Endothelial cell of umbilical vein (primary cell): ENCODE data around the gene TRPM8. TPM values are rescaled to one million over a fixed set of nuclear protein-coding genes. Genes with fewer than 3 reads are reported as not detected.
A peak's percentile ranks its signal among the peaks of the same experiment; 100 is the strongest.

ENCODE experiments used
- Bru-seq: library from RNA; stranded (reverse); fragments of 400-500 nt; gene quantifications from one replicate; lab custom pipeline; 2021; lab: Mats Ljungman, UMichigan
- BruChase-seq, 2 experiments: library from RNA; stranded (reverse); fragments of 400-500 nt; gene quantifications; one replicate each; lab custom pipeline; 2021; lab: Mats Ljungman, UMichigan
- BruUV-seq: library from RNA; stranded (reverse); fragments of 400-500 nt; replicated peaks from 2 replicates; lab custom pipeline; 2021; lab: Mats Ljungman, UMichigan
- CTCF ChIA-PET: fragments of 300-600, 350-600 bp; sonication (Branson Sonifier 250); formaldehyde crosslinking; loops from one replicate; lab custom pipeline; 2021; ENCODE audit warnings: antibody characterized with exemption, inconsistent platforms; lab: Charles Lee
- POLR2A ChIA-PET: fragments of 300-600, 350-600 bp; sonication (Branson Sonifier 250); formaldehyde crosslinking; loops from one replicate; lab custom pipeline; 2021; ENCODE audit warnings: antibody characterized with exemption, inconsistent platforms; lab: Charles Lee
- DNase-seq: peaks from one replicate; pipeline ENCODE4 v3.0.0-alpha.2; 2011; ENCODE audit warnings: low read depth, low spot score
- FAIRE-seq: peaks from 2 replicates; lab custom pipeline; 2011; peaks lifted over from hg19 to GRCh38; lab: Jason Lieb, UNC
- H2AFZ ChIP-seq: 2 replicates; pipeline ENCODE4 v1.6.0; 2012; ENCODE audit warnings: low read depth, low read length, control low read depth, inconsistent platforms
- H3K27ac ChIP-seq: 2 replicates; pipeline ENCODE4 v1.5.1; 2011; ENCODE audit warnings: low read depth, mild to moderate bottlenecking, control low read depth, low read length, moderate library complexity; ENCODE audit not compliant: insufficient read depth
- H3K27me3 ChIP-seq, 2 experiments: 2 replicates each; pipeline versions ENCODE4 v1.6.0 to v1.6.1; 2011; ENCODE audit warnings: low read length in 2 of 2, mixed read lengths in 1 of 2; ENCODE audit not compliant: control insufficient read depth in 2 of 2, insufficient read depth in 2 of 2
- H3K36me3 ChIP-seq, 2 experiments: 2 replicates in 1 of 2; 3 replicates in 1 of 2; pipeline ENCODE4 v1.5.1; 2011; ENCODE audit warnings: low read length in 2 of 2, mild to moderate bottlenecking in 1 of 2, moderate library complexity in 1 of 2; ENCODE audit not compliant: control insufficient read depth in 2 of 2, insufficient read depth in 2 of 2; ENCODE audit errors: extremely low read depth in 1 of 2
- H3K4me1 ChIP-seq: 3 replicates; pipeline ENCODE4 v1.5.1; 2011; ENCODE audit warnings: mild to moderate bottlenecking, low read length; ENCODE audit not compliant: control insufficient read depth, insufficient read depth; ENCODE audit errors: extremely low read depth
- H3K4me2 ChIP-seq: 2 replicates; pipeline ENCODE4 v1.6.1; 2011; ENCODE audit warnings: low read length, control low read depth, mixed read lengths; ENCODE audit not compliant: insufficient read depth
- H3K4me3 ChIP-seq, 3 experiments: fragments of 200-600 bp in 1 of 3; sonication (generic), shearing (Covaris generic) in 1 of 3; replicated peaks in 1 of 3; 2 replicates each; pipeline ENCODE4 v1.5.1; 2011 to 2016; ENCODE audit warnings: control low read depth in 3 of 3, low read length in 3 of 3, mild to moderate bottlenecking in 2 of 3, inconsistent platforms in 1 of 3, low read depth in 1 of 3, moderate library complexity in 1 of 3; ENCODE audit not compliant: insufficient read depth in 1 of 3
- H3K79me2 ChIP-seq: 2 replicates; pipeline ENCODE4 v1.6.0; 2012; ENCODE audit warnings: low read length, inconsistent platforms; ENCODE audit not compliant: control insufficient read depth, insufficient read depth
- H3K9ac ChIP-seq: replicated peaks from 2 replicates; pipeline ENCODE3; 2011; ENCODE audit warnings: low read length, control low read depth; ENCODE audit not compliant: insufficient read depth; ENCODE audit errors: extremely low read depth
- H3K9me1 ChIP-seq: replicated peaks from 3 replicates; pipeline ENCODE4 v1.6.0; 2011; ENCODE audit warnings: mild to moderate bottlenecking, low read length; ENCODE audit not compliant: control insufficient read depth, insufficient read depth; ENCODE audit errors: extremely low read depth
- H3K9me3 ChIP-seq: replicated peaks from 2 replicates; pipeline ENCODE4 v1.5.1; 2012; ENCODE audit warnings: low read length, inconsistent platforms; ENCODE audit not compliant: control insufficient read depth, insufficient read depth
- H4K20me1 ChIP-seq: replicated peaks from 2 replicates; pipeline ENCODE3; 2011; ENCODE audit warnings: mild to moderate bottlenecking, low read length; ENCODE audit not compliant: control insufficient read depth, insufficient read depth; ENCODE audit errors: extremely low read depth
- EZH2 ChIP-seq: IDR thresholded peaks from 2 replicates; pipeline ENCODE4 v1.6.1; 2012; ENCODE audit warnings: borderline replicate concordance, low read depth, mild to moderate bottlenecking, moderate library complexity, low read length, inconsistent platforms; ENCODE audit not compliant: severe bottlenecking
- FOS ChIP-seq: IDR thresholded peaks from 2 replicates; pipeline ENCODE4 v1.6.1; 2011; ENCODE audit warnings: mild to moderate bottlenecking, low read length, moderate library complexity, borderline replicate concordance; ENCODE audit not compliant: insufficient read depth
- MAX ChIP-seq: IDR thresholded peaks from 2 replicates; pipeline ENCODE4 v1.6.1; 2011; ENCODE audit not compliant: insufficient read depth, insufficient read length
- MYC ChIP-seq: IDR thresholded peaks from one replicate; pipeline ENCODE4 v1.6.1; 2011; ENCODE audit warnings: mild to moderate bottlenecking, low read depth, low read length
- POLR2A ChIP-seq: IDR thresholded peaks from 2 replicates; pipeline ENCODE4 v1.6.1; 2012; ENCODE audit warnings: low read depth, mild to moderate bottlenecking, control low read depth, low read length
- POLR2AphosphoS5 ChIP-seq: IDR thresholded peaks from 2 replicates; pipeline ENCODE4 v1.6.1; 2012; ENCODE audit warnings: low read depth, mild to moderate bottlenecking, control low read depth, low read length, moderate library complexity; ENCODE audit not compliant: insufficient read depth
- dilution Hi-C: fragments of 300-500 bp; cut with MboI; formaldehyde crosslinking; loops from one replicate; pipeline ENCODE4 v1.15.0; 2019; ENCODE audit warnings: low sequenced_read_pairs; ENCODE audit not compliant: extremely low pct_ligation_motif_present
- intact Hi-C: fragments of 100-400 bp; cut with micrococcal nuclease; formaldehyde crosslinking; loops from one replicate; pipeline ENCODE4 v1.10.0; 2022
- long read RNA-seq: library from polyadenylated mRNA; stranded (forward); transcript quantifications from one replicate; pipeline ENCODE4 v2.0.0, GENCODE V29; 2021
- polyA minus RNA-seq, 3 experiments: library from RNA; depleted of rRNA, polyadenylated mRNA; stranded (reverse); fragments of >200 nt; gene quantifications; 1 replicate in 1 of 3; 2 replicates in 2 of 3; pipeline ENCODE4 v1.2.3, GENCODE V29; 2011
- polyA plus RNA-seq, 4 experiments: library from polyadenylated mRNA; depleted of rRNA in 3 of 4; stranded (reverse) in 3 of 4; unstranded in 1 of 4; fragments of >200 nt; gene quantifications; 2 replicates each; pipeline versions ENCODE4 v1.2.1 to v1.2.3, GENCODE V29; 2011 to 2012; ENCODE audit warnings: missing spikeins in 1 of 4
- total RNA-seq: library from RNA; stranded (reverse); gene quantifications from 2 replicates; pipeline ENCODE4 v1.2.3, GENCODE V29; 2021

TRPM8 gene
- not detected in 2 replicates for total RNA-seq
- not detected in 2 replicates for polyA plus RNA-seq
- polyA plus RNA-seq (2011; cell fraction: cytosol; rRNA removed): not detected in 2 replicates
- not detected in 2 replicates for polyA plus RNA-seq (2011; cell fraction: nucleus; rRNA removed)
- not detected in 2 replicates for polyA plus RNA-seq (2012)
- not detected in 2 replicates for polyA minus RNA-seq
- polyA minus RNA-seq (2011; cell fraction: cytosol; rRNA and poly(A)+ RNA removed): not detected
- polyA minus RNA-seq (2011; cell fraction: nucleus; rRNA and poly(A)+ RNA removed): not detected in 2 replicates
- Bru-seq, nascent RNA: percentile 3 among the genes with signal in this experiment
- not detected for BruChase-seq, experiment 1, labeled RNA remaining after a 6-hour chase
- not detected for BruChase-seq, experiment 2, labeled RNA remaining after a 2-hour chase
- long read RNA-seq: 0 reads

- POLR2A ChIA-PET: no interaction called here
Measured at GRCh38 chr2:233917116-233917515, at the start of gene TRPM8. Gene TRPM8, plus strand, starts transcription at chr2:233917373. Its CDS starts 9,165 bp downstream, at chr2:233926538.

GRCh38 chr2:233867993-233868532 lies 49.1 kb upstream of the TRPM8 start, which contains the start of gene MSL3B:
Gene MSL3B, minus strand, starts transcription at chr2:233868386.
- Histone ChIP-seq H4K20me1 (no peaks in the 10 kb centered on the region), H3K4me3 (peak within 1 kb of the TSS; percentile 46 to 90 (median 75)), H3K9ac (peak within 1 kb of the TSS; percentile 86), H3K4me2 (peak within 1 kb of the TSS; percentile 86), H3K27ac (peak within 1 kb of the TSS; percentile 71), H3K4me1 (peaks cover 5% of the 10 kb centered on the region), H3K79me2 (no peaks in the 10 kb centered on the region), H3K9me3 (no peaks in the 10 kb centered on the region), H3K27me3 (peaks cover 5 to 26% of the 10 kb centered on the region in 2 experiments), H3K36me3 (no peaks in the 10 kb centered on the region), H3K9me1 (no peaks in the 10 kb centered on the region), H2AFZ (peak within 1 kb of the TSS; percentile 99)
- FAIRE-seq: peak; percentile 83
- intact Hi-C loops: loop anchor here (1.0 to 5.0 kb wide), 2 partner anchors 14 to 301 kb away; partner anchors contain the start of genes HJURP and USP40
- dilution Hi-C loops: no loop called here
- peak; percentile 70 for DNase-seq
- BruUV-seq: TSS peak; percentile 53
- ChIA-PET CTCF (no interaction called here), POLR2A (no interaction called here)
- TF ChIP-seq MYC (no peak), POLR2AphosphoS5 (peak; percentile 36), POLR2A (peak; percentile 76)

More at GRCh38 chr2:233917116-233917515, at the start of gene TRPM8:
- FAIRE-seq (no peak), DNase-seq (no peak)
- Histone ChIP-seq H3K9ac (no peak within 1 kb of the TSS), H3K4me3 (no peak within 1 kb of the TSS), H3K4me2 (no peak within 1 kb of the TSS), H3K36me3 (no peaks in the 10 kb centered on the region), H3K27ac (no peak within 1 kb of the TSS), H3K4me1 (no peaks in the 10 kb centered on the region), H4K20me1 (no peaks in the 10 kb centered on the region), H3K79me2 (no peaks in the 10 kb centered on the region), H3K9me3 (no peaks in the 10 kb centered on the region), H2AFZ (no peak within 1 kb of the TSS), H3K27me3 (peaks cover 0 to 4% of the 10 kb centered on the region in 2 experiments), H3K9me1 (no peaks in the 10 kb centered on the region)
- BruUV-seq: no TSS peak
- dilution Hi-C loops: no loop called here
- TF ChIP-seq EZH2: no peak
- TF ChIP-seq FOS: no peak
- TF ChIP-seq MAX: no peak
- TF ChIP-seq POLR2AphosphoS5: no peak
- TF ChIP-seq POLR2A: no peak
- no peak for TF ChIP-seq MYC
- CTCF ChIA-PET: interaction anchor here (0.9 to 2.4 kb wide), 3 partner anchors 9 to 57 kb away, joined by 3 to 9 read pairs (median 3); no protein-coding TSS in a partner anchor
- intact Hi-C loops: no loop called here
